WTC11 (cell line): Measurements from ENCODE around the gene ANAPC1. TPM values are rescaled to one million over a fixed set of nuclear protein-coding genes. Genes with fewer than 3 reads are reported as not detected.

Experiments used
- ATAC-seq: fragments of 200-7000 bp; cut with Tn5 transposase; 2 replicates; pipeline ENCODE4 v1.10.0; 2021; ENCODE audit warnings: mild to moderate bottlenecking, moderate library complexity
- CTCF ChIA-PET: fragments of 300-600 bp; sonication (Branson Sonifier 250); formaldehyde crosslinking; loops from one replicate; lab custom pipeline; 2021; ENCODE audit warnings: antibody characterized with exemption; lab: Charles Lee
- POLR2A ChIA-PET: fragments of 350-600 bp; sonication (Branson Sonifier 250); formaldehyde crosslinking; loops from one replicate; lab custom pipeline; 2021; ENCODE audit warnings: antibody characterized with exemption; lab: Charles Lee
- DNase-seq: peaks from one replicate; pipeline ENCODE4 v3.0.0; 2021; ENCODE audit warnings: low spot score
- H3K27ac Mint-ChIP-seq: 2 replicates; pipeline ENCODE4 v1.8.0; 2021; ENCODE audit warnings: mixed read lengths
- H3K27me3 Mint-ChIP-seq: 2 replicates; pipeline ENCODE4 v1.8.0; 2021; ENCODE audit warnings: low read depth, mild to moderate bottlenecking, moderate library complexity, mixed read lengths
- H3K36me3 Mint-ChIP-seq: 2 replicates; pipeline ENCODE4 v1.8.0; 2021; ENCODE audit warnings: mixed read lengths
- H3K4me1 Mint-ChIP-seq: 2 replicates; pipeline ENCODE4 v1.8.0; 2022; ENCODE audit warnings: mixed read lengths
- H3K4me3 Mint-ChIP-seq: 2 replicates; pipeline ENCODE4 v1.8.0; 2021; ENCODE audit warnings: mild to moderate bottlenecking, moderate library complexity, mixed read lengths
- H3K9me3 Mint-ChIP-seq: 2 replicates; pipeline ENCODE4 v1.8.0; 2021; ENCODE audit warnings: mixed read lengths
- ATF2 ChIP-seq: sonication (generic); formaldehyde crosslinking; IDR thresholded peaks from 2 replicates; pipeline ENCODE4 v1.8.1; 2022; ENCODE audit warnings: low read depth, missing genetic modification reagents, borderline replicate concordance
- ATF6 ChIP-seq: sonication (generic); formaldehyde crosslinking; IDR thresholded peaks from 2 replicates; pipeline ENCODE4 v1.8.1; 2023; ENCODE audit warnings: mild to moderate bottlenecking, missing genetic modification reagents
- ETV6 ChIP-seq: sonication (generic); formaldehyde crosslinking; IDR thresholded peaks from 2 replicates; pipeline ENCODE4 v1.8.1; 2022; ENCODE audit warnings: mild to moderate bottlenecking, missing genetic modification reagents
- FOXK1 ChIP-seq: sonication (generic); formaldehyde crosslinking; IDR thresholded peaks from 2 replicates; pipeline ENCODE4 v1.8.0; 2022; ENCODE audit warnings: mild to moderate bottlenecking, moderate library complexity, missing genetic modification reagents
- FOXP4 ChIP-seq: sonication (generic); formaldehyde crosslinking; IDR thresholded peaks from 2 replicates; pipeline ENCODE4 v1.8.0; 2022; ENCODE audit warnings: mild to moderate bottlenecking, missing genetic modification reagents
- GABPB1 ChIP-seq: sonication (generic); formaldehyde crosslinking; IDR thresholded peaks from 2 replicates; pipeline ENCODE4 v1.8.1; 2023; ENCODE audit warnings: mild to moderate bottlenecking, missing genetic modification reagents
- GRHL2 ChIP-seq: fragments of 250-450 bp; sonication (Bioruptor Pico); IDR thresholded peaks from 2 replicates; pipeline ENCODE4 v1.8.0; 2022; ENCODE audit warnings: mild to moderate bottlenecking, moderate library complexity; ENCODE audit not compliant: insufficient replicate concordance, severe bottlenecking
- GTF2I ChIP-seq: fragments of 250-450 bp; sonication (Bioruptor Pico); conservative IDR thresholded peaks from 2 replicates; pipeline ENCODE4 v1.4.0; 2021; ENCODE audit warnings: mild to moderate bottlenecking
- KAT7 ChIP-seq: sonication (generic); formaldehyde crosslinking; IDR thresholded peaks from 2 replicates; pipeline ENCODE4 v1.8.1; 2023; ENCODE audit warnings: missing genetic modification reagents, mild to moderate bottlenecking, borderline replicate concordance
- OVOL2 ChIP-seq: fragments of 250-450 bp; sonication (Bioruptor Pico); IDR thresholded peaks from 2 replicates; pipeline ENCODE4 v1.9.0; 2021; ENCODE audit warnings: mild to moderate bottlenecking, borderline replicate concordance
- RORB ChIP-seq: fragments of 250-450 bp; sonication (Bioruptor Pico); IDR thresholded peaks from 2 replicates; pipeline ENCODE4 v1.9.0; 2021; ENCODE audit warnings: mild to moderate bottlenecking
- SMAD3 ChIP-seq: sonication (generic); formaldehyde crosslinking; IDR thresholded peaks from 2 replicates; pipeline ENCODE4 v1.8.0; 2022; ENCODE audit warnings: missing genetic modification reagents, mild to moderate bottlenecking, borderline replicate concordance
- SOX15 ChIP-seq: fragments of 250-450 bp; sonication (Bioruptor Pico); IDR thresholded peaks from 2 replicates; pipeline ENCODE4 v1.9.0; 2021; ENCODE audit warnings: mild to moderate bottlenecking
- SP1 ChIP-seq: sonication (generic); formaldehyde crosslinking; conservative IDR thresholded peaks from 2 replicates; pipeline ENCODE4 v1.8.1; 2022; ENCODE audit warnings: missing genetic modification reagents
- USF2 ChIP-seq: sonication (generic); formaldehyde crosslinking; IDR thresholded peaks from 2 replicates; pipeline ENCODE4 v1.8.1; 2023; ENCODE audit warnings: mild to moderate bottlenecking, missing genetic modification reagents, moderate library complexity
- ZBTB21 ChIP-seq: sonication (generic); formaldehyde crosslinking; IDR thresholded peaks from 2 replicates; pipeline ENCODE4 v1.8.1; 2023; ENCODE audit warnings: mild to moderate bottlenecking, missing genetic modification reagents, borderline replicate concordance
- ZNF396 ChIP-seq: fragments of 250-450 bp; sonication (Bioruptor Pico); IDR thresholded peaks from 2 replicates; pipeline ENCODE4 v1.8.0; 2021; ENCODE audit warnings: mild to moderate bottlenecking, moderate library complexity, borderline replicate concordance
- ZNF423 ChIP-seq: fragments of 250-450 bp; sonication (Bioruptor Pico); IDR thresholded peaks from 2 replicates; pipeline ENCODE4 v2.1.2; 2022; ENCODE audit warnings: mild to moderate bottlenecking, moderate library complexity
- ZNF425 ChIP-seq: fragments of 250-450 bp; sonication (Bioruptor Pico); conservative IDR thresholded peaks from 2 replicates; pipeline ENCODE4 v1.9.0; 2021; ENCODE audit warnings: mild to moderate bottlenecking
- total RNA-seq: library from RNA; stranded (reverse); gene quantifications from 3 replicates; pipeline ENCODE4 v1.2.3, GENCODE V29; 2021

ANAPC1 gene
- total RNA-seq, 1 experiment from 2014 or later: 122 TPM

- Mint-ChIP-seq H3K36me3 (no peaks in the 10 kb centered on the region), H3K4me1 (peaks cover 7% of the 10 kb centered on the region; the same call in 1 of the 2 replicates), H3K4me3 (no peak overlapping the region), H3K27me3 (no peaks in the 10 kb centered on the region), H3K27ac (no peak overlapping the region), H3K9me3 (no peaks in the 10 kb centered on the region)
- ATAC-seq: no peak
- ChIA-PET POLR2A (no interaction called here), CTCF (interaction anchor here (0.5 to 1.8 kb wide), 12 partner anchors 8 to 120 kb away, joined by 3 to 12 read pairs (median 4); partner anchors contain the start of gene MERTK)
- no peak for TF ChIP-seq ZNF423 (CRISPR knock-in tag)
- TF ChIP-seq KAT7 (CRISPR knock-in tag): no peak
- TF ChIP-seq SOX15: no peak
- peak; percentile 56; the same call in 1 of the 2 replicates for TF ChIP-seq GABPB1
- no peak for TF ChIP-seq ETV6 (CRISPR knock-in tag)
- DNase-seq: no peak
These were observed 36.0 kb upstream of the ANAPC1 start for GRCh38 chr2:111919794-111920608.

GRCh38 chr2:111919365-111919764, 35.4 kb upstream of the ANAPC1 start:
- ATAC-seq: peak; percentile 80
- ChIA-PET CTCF (interaction anchor here (0.5 to 1.8 kb wide), 15 partner anchors 9 to 190 kb away, joined by 3 to 12 read pairs (median 3); partner anchors contain the start of gene MERTK), POLR2A (no interaction called here)

GRCh38 chr2:111918383-111918806, 34.4 kb upstream of the ANAPC1 start:
- no peak overlapping the region for H3K4me3 Mint-ChIP-seq
- no peaks in the 10 kb centered on the region for H3K27me3 Mint-ChIP-seq
- peaks cover 2% of the 10 kb centered on the region; the same call in 1 of the 2 replicates for H3K4me1 Mint-ChIP-seq
- DNase-seq (no peak), ATAC-seq (no peak)
- no peak overlapping the region for H3K27ac Mint-ChIP-seq
- H3K9me3 Mint-ChIP-seq: no peaks in the 10 kb centered on the region
- no peaks in the 10 kb centered on the region for H3K36me3 Mint-ChIP-seq
- ChIA-PET POLR2A (no interaction called here), CTCF (interaction anchor here (0.8 to 1.8 kb wide), 4 partner anchors 8 to 582 kb away, joined by 3 to 12 read pairs (median 6); partner anchors contain the start of gene MERTK)
- TF ChIP-seq KAT7 (CRISPR knock-in tag): no peak
- no peak for TF ChIP-seq ATF2 (CRISPR knock-in tag)
- no peak for TF ChIP-seq OVOL2 (CRISPR knock-in tag)
- TF ChIP-seq USF2 (CRISPR knock-in tag): no peak
- no peak for TF ChIP-seq RORB (CRISPR knock-in tag)
- no peak for TF ChIP-seq SMAD3 (CRISPR knock-in tag)
- TF ChIP-seq ZNF425: no peak

More at GRCh38 chr2:111919365-111919764, 35.4 kb upstream of the ANAPC1 start:
- DNase-seq: peak; percentile 28
- Mint-ChIP-seq H3K4me1 (peaks cover 2% of the 10 kb centered on the region; the same call in 1 of the 2 replicates), H3K27ac (no peak overlapping the region), H3K4me3 (no peak overlapping the region), H3K27me3 (no peaks in the 10 kb centered on the region), H3K9me3 (no peaks in the 10 kb centered on the region), H3K36me3 (no peaks in the 10 kb centered on the region)
- TF ChIP-seq FOXK1 (CRISPR knock-in tag) (no peak), SP1 (CRISPR knock-in tag) (no peak), OVOL2 (CRISPR knock-in tag) (no peak), ZBTB21 (no peak), GRHL2 (CRISPR knock-in tag) (no peak), GABPB1 (no peak), ZNF396 (no peak), ZNF423 (CRISPR knock-in tag) (no peak), FOXP4 (CRISPR knock-in tag) (no peak), ATF6 (no peak), GTF2I (CRISPR knock-in tag) (no peak)
